ENCODE results near the gene PRL. TPM values are rescaled to one million over a fixed set of nuclear protein-coding genes. Genes with fewer than 3 reads are reported as not detected.

The PRL gene
- total and polyA plus RNA-seq, 3 experiments from 2014 or later, result 0.21 TPM; not detected in 2

- H3K4me1 Mint-ChIP-seq, result no peaks in the 10 kb centered on the region
- no peak overlapping the region for H3K27ac Mint-ChIP-seq
- no peaks in the 10 kb centered on the region for H3K27me3 Mint-ChIP-seq
- no peak for DNase-seq
- no peak overlapping the region for H3K4me3 ChIP-seq (ENCODE audit: low read length)
- H3K9me3 ChIP-seq (ENCODE audit: low read length), result no peaks in the 10 kb centered on the region
- no peak overlapping the region for H3K27ac ChIP-seq (ENCODE audit: low read depth, low read length)
- no peaks in the 10 kb centered on the region for H3K36me3 ChIP-seq (ENCODE audit: insufficient read depth, low read length)
- POLR2A ChIA-PET, result no interaction called here
- H3K4me1 ChIP-seq (ENCODE audit: insufficient read depth, low read length), result no peaks in the 10 kb centered on the region
- H3K9me3 Mint-ChIP-seq, result peaks cover 0 to 13% (median 5%) of the 10 kb centered on the region in 5 donors
- no peak overlapping the region for H3K4me3 Mint-ChIP-seq
- CTCF ChIA-PET, result no interaction called here
- no peaks in the 10 kb centered on the region for H3K36me3 Mint-ChIP-seq
- no peaks in the 10 kb centered on the region for H3K27me3 ChIP-seq (ENCODE audit: insufficient read depth, low read length, poor library complexity, severe bottlenecking)
Measured at GRCh38 chr6:22237526-22237925, 59.3 kb downstream of the PRL start.
